Esophagus mucosa (tissue), 1 donor: ENCODE data around the gene DHRSX. TPM values are rescaled to one million over a fixed set of nuclear protein-coding genes. Genes with fewer than 3 reads are reported as not detected.

Experiments
- ATAC-seq: fragments of 200-7000 bp; cut with Tn5 transposase; one replicate; pipeline ENCODE4 v1.9.1; 2020
- total RNA-seq: library from RNA; stranded (reverse); gene quantifications from one replicate; pipeline ENCODE4 v1.2.4, GENCODE V29; 2023
- donor health status: DM: yes; HTN: yes; CAD: no.

The DHRSX gene
- total RNA-seq, 1 donor from 2014 or later: 9.7 TPM

DNA sequence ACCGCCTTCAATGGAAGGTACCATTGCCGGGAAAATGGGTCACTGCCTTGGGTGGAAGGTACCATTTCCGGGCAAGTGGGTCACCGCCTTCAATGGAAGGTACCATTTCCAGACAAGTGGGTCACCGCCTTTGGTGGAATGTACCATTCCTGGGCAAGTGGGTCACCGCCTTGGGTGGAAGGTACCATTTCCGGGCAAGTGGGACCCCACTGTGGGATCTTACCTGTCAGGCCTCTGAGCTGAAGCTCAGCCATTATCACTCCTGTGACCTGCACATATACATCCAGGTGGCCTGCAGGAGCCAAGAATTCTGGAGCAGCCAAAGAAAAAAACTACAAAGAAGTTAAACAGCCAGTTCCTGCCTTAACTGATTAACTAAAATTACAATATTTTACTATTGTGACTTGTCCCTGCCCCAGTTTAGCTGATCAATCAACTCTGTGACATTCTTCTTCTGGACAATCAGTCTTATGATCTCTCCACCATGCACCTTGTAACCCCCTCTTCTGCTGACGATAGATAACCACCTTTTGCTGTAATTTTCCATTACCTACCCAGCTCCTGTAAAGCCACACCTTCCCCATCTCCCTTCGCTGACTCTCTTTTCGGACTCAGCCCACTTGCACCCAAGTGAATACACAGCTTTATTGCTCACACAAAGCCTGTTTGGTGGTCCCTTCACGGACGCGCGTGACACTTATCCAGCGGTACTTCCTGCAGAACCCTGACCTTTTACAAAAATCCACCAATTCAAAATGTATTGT is 313.2 kb downstream of the DHRSX start:
- ATAC-seq: no peak

DNA sequence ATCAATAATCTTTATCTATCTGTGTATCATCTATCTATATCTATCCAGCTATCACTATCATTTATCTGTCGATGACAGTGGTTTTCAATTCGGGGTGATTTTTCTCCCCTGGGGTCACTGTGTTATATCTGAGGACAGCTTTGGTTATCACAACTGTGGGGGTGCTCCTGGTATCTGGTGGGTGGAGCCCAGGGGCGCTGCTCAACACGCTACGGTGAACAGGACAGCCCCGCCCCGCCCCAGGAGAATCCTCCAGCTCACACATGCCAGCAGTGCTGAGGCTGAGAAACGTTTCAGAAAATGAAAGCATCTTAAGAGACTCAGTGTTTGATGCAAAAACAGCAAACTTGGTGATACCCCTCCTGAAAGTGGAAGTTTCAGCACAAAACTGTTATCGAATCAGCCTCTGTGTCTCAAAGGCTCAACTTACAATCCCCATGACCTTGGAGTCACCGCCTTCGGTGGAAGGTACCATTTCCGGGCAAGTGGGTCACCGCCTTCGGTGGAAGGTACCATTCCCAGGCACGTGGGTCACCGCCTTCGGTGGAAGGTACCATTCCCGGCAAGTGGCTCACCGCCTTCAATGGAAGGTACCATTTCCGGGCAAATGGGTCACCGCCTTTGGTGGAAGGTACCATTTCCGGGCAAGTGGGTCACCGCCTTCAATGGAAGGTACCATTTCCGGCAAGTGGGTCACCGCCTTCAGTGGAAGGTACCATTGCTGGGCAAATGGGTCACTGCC is 315.3 kb downstream of the DHRSX start:
- no peak for ATAC-seq

DNA sequence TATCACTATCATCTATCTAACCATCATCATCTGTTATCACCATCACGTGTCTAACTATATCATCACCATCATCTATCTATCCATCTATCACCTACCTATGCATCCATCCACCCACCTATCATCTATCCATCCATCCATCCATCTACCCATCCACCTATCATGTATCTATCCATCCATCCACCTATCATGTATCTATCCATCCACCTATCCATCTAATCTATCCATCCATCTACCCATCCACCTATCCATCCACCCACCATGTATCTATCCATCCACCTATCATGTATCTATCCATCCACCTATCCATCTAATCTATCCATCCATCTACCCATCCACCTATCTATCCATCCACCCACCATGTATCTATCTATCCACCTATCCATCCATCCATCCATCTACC is 316.7 kb downstream of the DHRSX start:
- ATAC-seq: no peak

DNA sequence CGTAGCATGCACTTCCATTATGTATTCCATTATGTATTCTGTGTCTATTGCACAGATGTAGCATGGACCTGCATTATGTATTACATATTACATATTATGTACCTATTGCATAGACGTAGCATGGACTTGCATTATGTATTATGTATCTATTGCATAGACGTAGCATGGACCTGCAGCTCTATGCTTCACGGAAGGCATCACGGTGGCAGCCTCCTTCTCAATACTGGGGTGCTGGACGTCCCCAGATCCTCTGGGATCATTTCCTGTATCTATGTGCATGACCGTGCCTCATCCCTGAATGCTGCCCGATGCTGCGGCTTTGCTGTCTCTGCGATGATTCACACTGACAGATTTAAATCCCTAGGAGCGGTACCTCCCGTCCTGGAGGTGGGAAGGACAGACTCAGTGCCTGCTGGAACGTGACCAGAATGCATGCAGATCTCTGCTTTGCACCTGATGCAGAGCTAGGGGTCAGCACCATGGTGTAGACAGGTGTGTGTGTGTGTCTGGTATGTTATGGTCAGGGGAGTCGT is 317.5 kb downstream of the DHRSX start:
- no peak for ATAC-seq

DNA sequence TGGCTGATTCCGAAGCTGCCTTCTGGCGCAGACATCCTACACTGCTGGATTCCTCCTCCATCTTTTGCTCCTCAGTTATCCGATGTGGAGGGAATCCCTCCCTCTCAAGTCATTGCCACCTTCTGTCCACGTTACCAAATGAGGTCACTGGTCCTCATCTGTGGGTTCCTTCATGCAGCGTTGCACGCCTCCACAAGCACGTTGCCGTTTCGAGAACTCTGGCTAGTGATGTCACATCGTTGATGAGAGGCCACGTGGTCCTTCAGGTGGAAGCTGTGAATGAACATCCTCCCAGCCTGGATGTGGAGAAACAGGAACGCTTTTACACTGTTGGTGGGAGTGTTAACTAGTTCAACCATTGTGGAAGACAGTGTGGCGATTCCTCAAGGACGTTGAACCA is 323.2 kb downstream of the DHRSX start:
- ATAC-seq: no peak

DNA sequence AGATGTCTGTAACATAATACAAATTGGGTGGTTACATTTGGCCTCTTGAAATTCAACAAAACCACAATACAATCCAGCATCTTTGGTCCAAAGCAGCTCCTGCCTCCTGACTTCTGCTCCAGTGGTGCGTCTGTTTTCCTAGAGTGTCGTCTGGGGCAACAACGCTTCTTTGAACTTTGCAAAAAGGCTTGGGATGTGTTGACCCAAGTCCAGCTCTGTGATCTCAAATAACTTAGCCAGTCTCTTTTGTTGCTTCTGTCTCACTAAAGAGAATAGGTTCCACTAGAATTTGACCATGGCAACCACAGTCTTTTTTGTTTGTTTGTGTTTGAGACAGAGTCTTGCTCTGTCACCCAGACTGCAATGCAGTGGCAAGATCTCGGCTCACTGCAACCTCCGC is 324.0 kb downstream of the DHRSX start:
- ATAC-seq: no peak

DNA sequence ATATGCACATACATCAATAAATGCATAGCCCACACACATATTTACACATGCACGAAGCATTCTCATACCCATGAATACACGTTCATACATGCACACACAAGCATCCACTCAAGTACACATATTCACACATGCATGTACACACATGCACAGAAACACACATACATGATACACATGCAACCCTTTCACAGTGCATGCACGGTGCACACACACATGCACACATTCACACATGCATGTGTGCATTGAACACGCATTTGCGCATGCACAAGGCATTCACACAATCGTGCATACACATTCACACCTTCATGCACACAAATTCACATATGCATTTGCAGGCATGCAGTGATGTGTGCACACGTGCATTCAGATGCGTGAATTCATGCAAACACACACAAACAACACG is 324.5 kb downstream of the DHRSX start:
- ATAC-seq: no peak

DNA sequence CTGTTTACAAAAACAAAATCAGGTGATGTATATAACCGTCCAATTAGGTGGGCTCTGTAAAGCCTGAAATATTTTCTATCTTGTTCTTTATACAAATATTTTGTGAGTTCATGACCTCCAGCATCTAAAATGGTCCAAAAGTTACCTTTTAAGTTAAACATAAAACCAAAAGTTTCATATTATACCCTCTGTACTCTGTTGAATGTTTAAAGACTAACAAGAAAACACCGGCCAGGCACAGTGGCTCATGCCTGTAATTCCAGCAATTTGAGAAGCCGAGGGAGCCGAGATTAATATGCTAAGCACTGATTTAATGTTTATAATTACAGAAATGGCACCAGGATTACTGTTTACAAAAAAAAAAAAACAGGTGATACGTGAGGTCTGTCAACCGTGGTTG is 328.4 kb downstream of the DHRSX start:
- no peak for ATAC-seq

Other genes with a start within 250 kb of the DHRSX start
- gene ZBED1, start within 50 bp of the DHRSX start, total RNA-seq: 16.0 TPM
- 100 TPM for gene CD99, start 190.3 kb upstream of the DHRSX start, total RNA-seq